Neural cell (in vitro differentiated cells): ENCODE results near the gene USP11. TPM values are rescaled to one million over a fixed set of nuclear protein-coding genes. Genes with fewer than 3 reads are reported as not detected.
"Not testable (repeated sequence)": the region's sequence is repeated elsewhere in the genome, so short reads cannot be mapped to it uniquely, and the experiment has no call there.

ENCODE experiments used
- H2AFZ ChIP-seq: fragments of 200-600, 300-800 bp; sonication (generic), shearing (Covaris generic); 2 replicates; pipeline ENCODE4 v1.6.0; 2014; ENCODE audit warnings: low read depth, mild to moderate bottlenecking, antibody characterized with exemption, low read length, moderate library complexity
- H3F3A ChIP-seq: fragments of 200-600 bp; shearing (Covaris generic); 2 replicates; pipeline ENCODE4 v1.6.1; 2016; ENCODE audit warnings: mild to moderate bottlenecking, moderate library complexity, mixed read lengths, antibody characterized with exemption, low read length; ENCODE audit not compliant: insufficient read depth, poor library complexity, severe bottlenecking
- H3K27ac ChIP-seq: fragments of 200-600, 300-800 bp; sonication (generic), shearing (Covaris generic); 2 replicates; pipeline ENCODE4 v1.5.1; 2014; ENCODE audit warnings: mild to moderate bottlenecking, low read length, moderate library complexity
- H3K27me3 ChIP-seq: fragments of 300-800, 200-600 bp; sonication (generic), shearing (Covaris generic); 2 replicates; pipeline ENCODE4 v1.6.0; 2014; ENCODE audit warnings: mild to moderate bottlenecking, low read depth, low read length, moderate library complexity; ENCODE audit not compliant: insufficient read depth
- H3K36me3 ChIP-seq: fragments of 300-800, 200-600 bp; sonication (generic), shearing (Covaris generic); 2 replicates; pipeline ENCODE4 v1.5.1; 2014; ENCODE audit warnings: mild to moderate bottlenecking, antibody characterized with exemption, low read length, moderate library complexity; ENCODE audit not compliant: insufficient read depth
- H3K4me2 ChIP-seq: fragments of 300-800, 200-600 bp; sonication (generic), shearing (Covaris generic); 2 replicates; pipeline ENCODE4 v1.6.0; 2014; ENCODE audit warnings: mild to moderate bottlenecking, low read length
- H3K4me3 ChIP-seq: fragments of 300-800, 200-600 bp; sonication (generic), shearing (Covaris generic); 2 replicates; pipeline ENCODE4 v1.5.1; 2014; ENCODE audit warnings: mild to moderate bottlenecking, low read length, moderate library complexity
- H3K79me2 ChIP-seq: fragments of 200-600 bp; shearing (Covaris generic); replicated peaks from 2 replicates; pipeline ENCODE4 v1.6.0; 2014; ENCODE audit warnings: mild to moderate bottlenecking, low read length, moderate library complexity; ENCODE audit not compliant: insufficient read depth
- H3K9ac ChIP-seq: fragments of 300-800, 200-600 bp; sonication (generic), shearing (Covaris generic); 2 replicates; pipeline ENCODE4 v1.6.1; 2016; ENCODE audit warnings: mild to moderate bottlenecking, low read length, mixed read lengths
- H3K9me2 ChIP-seq: fragments of 200-600 bp; shearing (Covaris generic); 2 replicates; pipeline ENCODE4 v1.6.1; 2016; ENCODE audit warnings: mild to moderate bottlenecking, low read length, mixed read lengths; ENCODE audit not compliant: insufficient read depth
- H3K9me3 ChIP-seq: fragments of 200-600, 300-800 bp; sonication (generic), shearing (Covaris generic); 2 replicates; pipeline ENCODE4 v1.6.1; 2016; ENCODE audit warnings: mild to moderate bottlenecking, mixed run types, low read length, moderate library complexity, mixed read lengths
- H4K20me1 ChIP-seq: fragments of 200-600 bp; shearing (Covaris generic); 2 replicates; pipeline ENCODE4 v1.6.1; 2016; ENCODE audit warnings: mild to moderate bottlenecking, mixed run types; ENCODE audit not compliant: insufficient read depth
- CTCF ChIP-seq: fragments of 450-650 bp; IDR thresholded peaks from 2 replicates; pipeline ENCODE4 v1.5.1; 2014; ENCODE audit warnings: antibody characterized with exemption, mild to moderate bottlenecking, moderate library complexity; ENCODE audit not compliant: poor library complexity, severe bottlenecking
- EZH2 ChIP-seq: fragments of 200-600, 300-800 bp; shearing (Covaris generic), sonication (generic); IDR thresholded peaks from 2 replicates; pipeline ENCODE4 v1.6.1; 2014; ENCODE audit warnings: antibody characterized with exemption, low read length, borderline replicate concordance, mild to moderate bottlenecking; ENCODE audit not compliant: insufficient read depth, poor library complexity, severe bottlenecking
- MXI1 ChIP-seq: fragments of 450-650 bp; conservative IDR thresholded peaks from 2 replicates; pipeline ENCODE4 v1.6.1; 2014; ENCODE audit warnings: antibody characterized with exemption, mild to moderate bottlenecking; ENCODE audit not compliant: poor library complexity, severe bottlenecking
- POLR2AphosphoS5 ChIP-seq: IDR thresholded peaks from 2 replicates; pipeline ENCODE4 v1.6.1; 2012
- RAD21 ChIP-seq: fragments of 450-650 bp; conservative IDR thresholded peaks from 2 replicates; pipeline ENCODE4 v1.6.1; 2014; ENCODE audit warnings: antibody characterized with exemption, mild to moderate bottlenecking, moderate library complexity
- SMC3 ChIP-seq: fragments of 450-650 bp; conservative IDR thresholded peaks from 2 replicates; pipeline ENCODE4 v1.6.1; 2014; ENCODE audit warnings: antibody characterized with exemption, mild to moderate bottlenecking, moderate library complexity; ENCODE audit not compliant: poor library complexity
- TAF1 ChIP-seq: IDR thresholded peaks from 2 replicates; pipeline ENCODE4 v1.6.1; 2012; ENCODE audit warnings: low read depth
- polyA plus RNA-seq: library from polyadenylated mRNA; depleted of rRNA; stranded (reverse); fragments of >200 nt; gene quantifications from 2 replicates; pipeline ENCODE4 v1.2.3, GENCODE V29; 2014

The USP11 gene
- polyA plus RNA-seq, 1 donor from 2014 or later, result 184 TPM

- H3K27ac ChIP-seq, result no peak overlapping the region
- no peaks in the 10 kb centered on the region for H3K36me3 ChIP-seq
- H3K9me3 ChIP-seq, result no peaks in the 10 kb centered on the region
- H3K9ac ChIP-seq, result no peak overlapping the region
- H3K27me3 ChIP-seq, result no peaks in the 10 kb centered on the region
- no peak overlapping the region for H3K4me2 ChIP-seq
- H2AFZ ChIP-seq, result no peak overlapping the region
- H3K9me2 ChIP-seq, result no peaks in the 10 kb centered on the region
- TF ChIP-seq RAD21, result no peak
- no peaks in the 10 kb centered on the region for H3K79me2 ChIP-seq
- H3K4me3 ChIP-seq, result no peak overlapping the region
- no peaks in the 10 kb centered on the region for H3F3A ChIP-seq
- no peaks in the 10 kb centered on the region for H4K20me1 ChIP-seq
Observed at GRCh38 chrX:47278691-47279090, 45.9 kb downstream of the USP11 start.

GRCh38 chrX:47283015-47283771 lies 50.4 kb downstream of the USP11 start:
- TF ChIP-seq RAD21 (peak; percentile 31), SMC3 (no peak), MXI1 (peak; percentile 44), TAF1 (no peak), EZH2 (no peak), POLR2AphosphoS5 (no peak), CTCF (no peak)
- Histone ChIP-seq H3K27me3 (no peaks in the 10 kb centered on the region), H3K4me2 (no peak overlapping the region), H3K27ac (peak overlapping the region; percentile 85), H3K79me2 (no peaks in the 10 kb centered on the region), H4K20me1 (no peaks in the 10 kb centered on the region), H3K9ac (peak overlapping the region; percentile 49), H3K36me3 (no peaks in the 10 kb centered on the region), H2AFZ (no peak overlapping the region), H3F3A (no peaks in the 10 kb centered on the region), H3K9me2 (no peaks in the 10 kb centered on the region), H3K4me3 (peak overlapping the region; percentile 47), H3K9me3 (no peaks in the 10 kb centered on the region)

- H3K4me3 ChIP-seq, H3K36me3 ChIP-seq, H3F3A ChIP-seq, H3K79me2 ChIP-seq, H3K27ac ChIP-seq, H2AFZ ChIP-seq, H3K4me2 ChIP-seq, H3K9ac ChIP-seq, H4K20me1 ChIP-seq, H3K9me3 ChIP-seq, H3K27me3 ChIP-seq, H3K9me2 ChIP-seq: not testable (repeated sequence)
- peak; percentile 23 for TF ChIP-seq CTCF
Observed at GRCh38 chrX:47284616-47285015, 51.8 kb downstream of the USP11 start.
